ENCODE results near the gene NTHL1. TPM values are rescaled to one million over a fixed set of nuclear protein-coding genes. Genes with fewer than 3 reads are reported as not detected.

The NTHL1 gene
- total and polyA plus RNA-seq, 2 of the 13 experiments (the other 11 are each of a cell fraction or from before 2014, with no cell fraction given): 47.5 to 64.9 TPM

- no peak for ATAC-seq
- H3K4me3 ChIP-seq (replicated peaks in 1 of 3; ENCODE audit: insufficient read depth in 1 of 3, low read depth in 2 of 3, low read length in 3 of 3): no peak overlapping the region
- in situ Hi-C loops (cut with HindIII; ENCODE audit: extremely low pct_ligation_motif_present, low pct_unique_long_range_greater_than_20kb): no loop called here
- ChIA-PET POLR2A (interaction anchor here (2.3 kb wide), 1 partner anchor 33 kb away, joined by 6 read pairs; the partner anchor contains the start of gene RPS2), CTCF (ENCODE audit: low intra/inter-chr PET ratio, low total read pairs) (no interaction called here)
- no peak overlapping the region for H3K9ac ChIP-seq (ENCODE audit: insufficient read depth, low read depth, low read length)
- intact Hi-C loops (cut with micrococcal nuclease; ENCODE audit: unreplicated experiment): no loop called here
- H3K27ac ChIP-seq (ENCODE audit: extremely low read length, insufficient read depth, low read length): no peak overlapping the region
- DNase-seq (ENCODE audit: low spot score): no peak
- no peaks in the 10 kb centered on the region for H4K20me1 ChIP-seq (ENCODE audit: insufficient read depth, low read length)
- no peaks in the 10 kb centered on the region for H3K9me3 ChIP-seq (ENCODE audit: low read length)
- H3K27me3 ChIP-seq (ENCODE audit: control insufficient read depth in 1 of 2, insufficient read depth in 2 of 2, low read length in 2 of 2): no peaks in the 10 kb centered on the region
- FAIRE-seq: no peak
- TSS peak; percentile 40 for BruUV-seq (replicated peaks)
- TF ChIP-seq ZNF720 (CRISPR knock-in tag; IDR thresholded peaks at IDR 0.05) (no peak), RBFOX2 (IDR thresholded peaks at IDR 0.05; ENCODE audit: low read depth, low read length) (peak; percentile 34; the same call in 1 of the 2 replicates)
- H3K4me2 ChIP-seq (ENCODE audit: low read depth, low read length): no peak overlapping the region
- no peaks in the 10 kb centered on the region for H3K79me2 ChIP-seq (ENCODE audit: insufficient read depth, low read length)
- peaks cover 16% of the 10 kb centered on the region for H3K4me1 ChIP-seq (ENCODE audit: insufficient read depth, low read length)
- H2AFZ ChIP-seq (ENCODE audit: low read length): no peak overlapping the region
- peaks cover 26 to 37% of the 10 kb centered on the region in 2 experiments for H3K36me3 ChIP-seq (replicated peaks in 1 of 2; ENCODE audit: control insufficient read depth in 1 of 2, insufficient read depth in 2 of 2, low read length in 2 of 2)
- 97% methylated on average over 7 of the region's 26 CpGs for WGBS (ENCODE audit: low lambda C conversion rate)
These were observed 49.9 kb downstream of the NTHL1 start for GRCh38 chr16:1997494-1998359.

DNA sequence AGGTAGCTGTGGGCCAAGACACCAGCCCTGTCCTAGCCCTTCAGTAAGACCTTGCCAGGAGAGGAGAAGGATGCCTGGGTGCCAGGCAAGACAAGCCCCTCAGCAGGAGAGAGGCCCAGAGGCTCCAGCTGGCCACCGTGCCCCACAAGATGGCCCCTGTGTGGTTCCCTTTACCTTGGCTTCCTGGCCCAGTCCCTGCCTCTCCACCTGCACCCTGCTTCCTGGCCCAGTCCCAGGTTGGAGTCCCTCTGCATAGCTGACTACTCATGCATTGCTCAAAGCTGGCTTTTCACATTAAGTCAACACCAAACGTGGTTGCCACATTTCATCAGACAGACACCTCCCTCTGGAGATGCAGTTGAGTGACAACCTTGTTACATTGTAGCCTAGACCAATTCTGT is 53.9 kb downstream of the NTHL1 start:
- H3K4me2 ChIP-seq (ENCODE audit: low read depth, low read length): peak overlapping the region; percentile 34; the same call in 1 of the 2 replicates
- TF ChIP-seq ZNF513 (CRISPR knock-in tag; conservative IDR thresholded peaks at IDR 0.05): no peak
- TF ChIP-seq CBX2 (IDR thresholded peaks at IDR 0.05; ENCODE audit: low read depth, low read length): no peak
- TF ChIP-seq CBX2 (CRISPR knock-in tag; IDR thresholded peaks at IDR 0.05; ENCODE audit: low read depth): no peak
- TF ChIP-seq SIN3B (IDR thresholded peaks at IDR 0.05; ENCODE audit: low read length): no peak
- no peak for TF ChIP-seq SUZ12 (IDR thresholded peaks at IDR 0.05; ENCODE audit: low read depth, low read length)
- TF ChIP-seq, protein P1, sequence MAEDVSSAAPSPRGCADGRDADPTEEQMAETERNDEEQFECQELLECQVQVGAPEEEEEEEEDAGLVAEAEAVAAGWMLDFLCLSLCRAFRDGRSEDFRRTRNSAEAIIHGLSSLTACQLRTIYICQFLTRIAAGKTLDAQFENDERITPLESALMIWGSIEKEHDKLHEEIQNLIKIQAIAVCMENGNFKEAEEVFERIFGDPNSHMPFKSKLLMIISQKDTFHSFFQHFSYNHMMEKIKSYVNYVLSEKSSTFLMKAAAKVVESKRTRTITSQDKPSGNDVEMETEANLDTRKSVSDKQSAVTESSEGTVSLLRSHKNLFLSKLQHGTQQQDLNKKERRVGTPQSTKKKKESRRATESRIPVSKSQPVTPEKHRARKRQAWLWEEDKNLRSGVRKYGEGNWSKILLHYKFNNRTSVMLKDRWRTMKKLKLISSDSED (CRISPR knock-in tag; IDR thresholded peaks at IDR 0.05): no peak
- no peak; the same call in 1 of the 2 replicates for TF ChIP-seq ZNF574 (CRISPR knock-in tag; IDR thresholded peaks at IDR 0.05)
- TF ChIP-seq ZFX (CRISPR knock-in tag; IDR thresholded peaks at IDR 0.05; ENCODE audit: low read depth): no peak
- no peak for TF ChIP-seq CREM (IDR thresholded peaks at IDR 0.05)
- no peak for TF ChIP-seq CREM (CRISPR knock-in tag; IDR thresholded peaks at IDR 0.05)

More for the DNA sequence above, 53.9 kb downstream of the NTHL1 start:
- H3K27ac ChIP-seq (ENCODE audit: extremely low read length, insufficient read depth, low read length): no peak overlapping the region
- H3K4me3 ChIP-seq (replicated peaks in 1 of 3; ENCODE audit: insufficient read depth in 1 of 3, low read depth in 2 of 3, low read length in 3 of 3): peak overlapping the region in 1 of 3 experiments; percentile 5; a peak in 1 of 6 replicates
- WGBS (ENCODE audit: low lambda C conversion rate): 7% methylated on average over 2 of the region's 2 CpGs
- ATAC-seq (peak; percentile 68), FAIRE-seq (peak; percentile 82), DNase-seq (ENCODE audit: low spot score) (peak; percentile 79)
- H4K20me1 ChIP-seq (ENCODE audit: insufficient read depth, low read length): no peaks in the 10 kb centered on the region
- peaks cover 37% of the 10 kb centered on the region for H3K4me1 ChIP-seq (ENCODE audit: insufficient read depth, low read length)
- no peak overlapping the region for H2AFZ ChIP-seq (ENCODE audit: low read length)
- no TSS peak for BruUV-seq (replicated peaks)
- intact Hi-C loops (cut with micrococcal nuclease; ENCODE audit: unreplicated experiment) (no loop called here), in situ Hi-C loops (cut with HindIII; ENCODE audit: extremely low pct_ligation_motif_present, low pct_unique_long_range_greater_than_20kb) (no loop called here)
- H3K27me3 ChIP-seq (ENCODE audit: control insufficient read depth in 1 of 2, insufficient read depth in 2 of 2, low read length in 2 of 2): peaks cover 0 to 8% of the 10 kb centered on the region in 2 experiments; a peak in 2 of 5 replicates
- no peaks in the 10 kb centered on the region for H3K9me3 ChIP-seq (ENCODE audit: low read length)
- no peak overlapping the region for H3K9ac ChIP-seq (ENCODE audit: insufficient read depth, low read depth, low read length)
- peaks cover 0 to 4% of the 10 kb centered on the region in 2 experiments; a peak in 2 of 5 replicates for H3K36me3 ChIP-seq (replicated peaks in 1 of 2; ENCODE audit: control insufficient read depth in 1 of 2, insufficient read depth in 2 of 2, low read length in 2 of 2)
- ChIA-PET CTCF (ENCODE audit: low intra/inter-chr PET ratio, low total read pairs) (no interaction called here), POLR2A (interaction anchor here (0.8 to 2.6 kb wide), 8 partner anchors 9 to 161 kb away, joined by 3 to 16 read pairs (median 7); partner anchors contain the start of genes GFER, RPS2 and TRAF7)
- no peaks in the 10 kb centered on the region for H3K79me2 ChIP-seq (ENCODE audit: insufficient read depth, low read length)
